Astrocyte of the cerebellum (primary cell): Measurements from ENCODE around the gene ZNF232.
"Not testable (repeated sequence)": the region's sequence is repeated elsewhere in the genome, so short reads cannot be mapped to it uniquely, and the experiment has no call there.

Experiments used
- DNase-seq: peaks from one replicate; pipeline ENCODE4 v3.0.0-alpha.2; 2011; ENCODE audit warnings: low read depth
- H3K4me3 ChIP-seq: 2 replicates; pipeline ENCODE4 v1.5.1; 2011; ENCODE audit warnings: mild to moderate bottlenecking, low read depth, low read length, moderate library complexity
- in situ Hi-C: cut with HindIII; loops from 2 replicates; pipeline ENCODE4 v1.10.0; 2017; ENCODE audit warnings: low sequenced_read_pairs
- TF ChIP-seq, protein P1 (sequence below): IDR thresholded peaks from 2 replicates; pipeline ENCODE4 v1.5.1; 2012; ENCODE audit warnings: low read length, low read depth, moderate library complexity, mild to moderate bottlenecking; ENCODE audit errors: missing control alignments

The ZNF232 gene

DNA sequence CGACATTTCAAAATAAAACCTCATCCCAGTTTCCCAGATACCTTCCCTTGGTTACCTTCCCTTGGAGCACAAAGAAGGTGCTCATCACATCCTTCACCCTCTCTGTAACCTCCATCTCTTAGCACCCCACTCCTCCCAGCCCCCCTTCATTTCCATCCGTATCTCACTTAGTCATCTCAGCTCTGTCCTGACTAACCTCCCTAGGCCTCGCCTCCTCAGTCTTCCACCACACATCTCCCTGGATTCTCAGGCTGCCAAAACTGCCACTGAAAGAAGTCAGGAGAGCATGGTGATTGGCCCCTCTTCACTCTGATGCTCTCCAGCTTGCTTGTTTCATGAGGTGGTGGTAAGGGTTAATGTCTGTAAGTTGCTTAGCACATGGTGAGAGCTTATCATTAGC lies 31.1 kb downstream of the ZNF232 start:
- DNase-seq: no peak
- no peak overlapping the region for H3K4me3 ChIP-seq
- in situ Hi-C loops: no loop called here
- TF ChIP-seq, protein P1, sequence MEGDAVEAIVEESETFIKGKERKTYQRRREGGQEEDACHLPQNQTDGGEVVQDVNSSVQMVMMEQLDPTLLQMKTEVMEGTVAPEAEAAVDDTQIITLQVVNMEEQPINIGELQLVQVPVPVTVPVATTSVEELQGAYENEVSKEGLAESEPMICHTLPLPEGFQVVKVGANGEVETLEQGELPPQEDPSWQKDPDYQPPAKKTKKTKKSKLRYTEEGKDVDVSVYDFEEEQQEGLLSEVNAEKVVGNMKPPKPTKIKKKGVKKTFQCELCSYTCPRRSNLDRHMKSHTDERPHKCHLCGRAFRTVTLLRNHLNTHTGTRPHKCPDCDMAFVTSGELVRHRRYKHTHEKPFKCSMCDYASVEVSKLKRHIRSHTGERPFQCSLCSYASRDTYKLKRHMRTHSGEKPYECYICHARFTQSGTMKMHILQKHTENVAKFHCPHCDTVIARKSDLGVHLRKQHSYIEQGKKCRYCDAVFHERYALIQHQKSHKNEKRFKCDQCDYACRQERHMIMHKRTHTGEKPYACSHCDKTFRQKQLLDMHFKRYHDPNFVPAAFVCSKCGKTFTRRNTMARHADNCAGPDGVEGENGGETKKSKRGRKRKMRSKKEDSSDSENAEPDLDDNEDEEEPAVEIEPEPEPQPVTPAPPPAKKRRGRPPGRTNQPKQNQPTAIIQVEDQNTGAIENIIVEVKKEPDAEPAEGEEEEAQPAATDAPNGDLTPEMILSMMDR: no peak

DNA sequence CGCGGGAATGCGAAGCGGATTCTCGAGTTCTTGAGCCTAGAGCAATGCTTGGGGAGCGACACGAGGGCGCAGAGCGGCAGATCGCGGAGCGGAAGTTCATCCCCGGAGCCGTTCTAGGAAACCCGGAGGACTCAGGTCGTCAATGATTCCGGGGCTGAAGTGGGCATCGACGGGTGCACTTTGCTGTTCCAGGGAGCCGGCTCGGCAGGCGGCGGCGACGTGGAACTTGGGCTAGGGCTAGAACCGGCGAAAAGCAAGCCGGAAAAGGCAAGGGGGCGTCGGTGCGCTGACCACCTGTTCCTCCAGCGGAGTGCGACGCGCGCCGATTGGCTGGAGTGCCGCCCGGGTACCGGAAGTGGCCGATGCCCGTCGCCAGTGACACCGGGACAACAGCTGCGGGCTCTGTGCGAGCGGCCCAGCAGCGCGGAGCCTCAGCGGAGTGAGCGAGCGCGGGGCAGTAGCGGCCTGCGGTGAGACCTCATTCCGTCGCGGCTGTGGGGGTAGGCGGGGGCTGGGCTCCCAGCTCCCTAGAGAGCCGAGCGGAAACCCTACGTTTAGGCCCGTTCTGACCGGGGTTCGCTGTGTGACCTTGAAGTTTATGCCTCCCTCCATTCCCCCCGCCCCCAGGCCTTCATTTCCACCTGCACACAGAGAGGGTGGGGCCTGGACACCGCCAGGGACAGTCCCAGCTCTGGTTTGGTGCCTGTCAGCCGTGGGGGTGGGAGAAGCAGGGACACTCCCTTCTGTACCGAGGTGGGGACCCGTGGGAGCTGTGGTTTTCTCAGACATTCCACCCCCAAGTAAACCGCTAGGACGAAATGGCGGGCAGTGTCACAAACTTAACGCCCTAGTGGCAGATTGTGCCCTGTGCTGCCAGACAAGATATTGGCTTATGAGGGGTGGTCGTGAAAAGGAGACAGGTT lies 33.3 kb downstream of the ZNF232 start, which contains the start of gene ZFP3:
TSS of gene ZFP3 (plus strand) at position 362 of the 923 bp plus-strand sequence. CDS start 13,038 bp downstream, outside the sequence.
- H3K4me3 ChIP-seq: peak within 1 kb of the TSS; percentile 62
- TF ChIP-seq, protein P1: no peak
- in situ Hi-C loops: no loop called here
- DNase-seq: peak; percentile 26

DNA sequence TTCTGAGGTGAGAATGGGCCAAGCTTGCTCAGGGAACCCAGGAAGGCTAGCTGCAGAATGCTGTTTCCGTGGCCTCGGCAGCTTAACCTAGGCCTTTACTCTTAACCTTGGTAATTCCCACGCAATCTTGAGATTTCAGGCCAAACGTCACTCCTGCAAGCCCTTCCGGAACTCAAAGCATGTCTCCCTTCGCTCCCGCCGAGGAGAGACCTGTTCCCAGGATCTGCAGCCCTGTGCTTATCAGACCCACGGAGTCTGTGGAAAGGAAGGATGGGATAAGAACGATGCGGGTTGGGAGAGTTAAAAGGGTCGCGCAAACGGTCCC lies 33.9 kb downstream of the ZNF232 start:
- DNase-seq: no peak
- TF ChIP-seq, protein P1: no peak
- in situ Hi-C loops: no loop called here
- peak overlapping the region; percentile 62 for H3K4me3 ChIP-seq

DNA sequence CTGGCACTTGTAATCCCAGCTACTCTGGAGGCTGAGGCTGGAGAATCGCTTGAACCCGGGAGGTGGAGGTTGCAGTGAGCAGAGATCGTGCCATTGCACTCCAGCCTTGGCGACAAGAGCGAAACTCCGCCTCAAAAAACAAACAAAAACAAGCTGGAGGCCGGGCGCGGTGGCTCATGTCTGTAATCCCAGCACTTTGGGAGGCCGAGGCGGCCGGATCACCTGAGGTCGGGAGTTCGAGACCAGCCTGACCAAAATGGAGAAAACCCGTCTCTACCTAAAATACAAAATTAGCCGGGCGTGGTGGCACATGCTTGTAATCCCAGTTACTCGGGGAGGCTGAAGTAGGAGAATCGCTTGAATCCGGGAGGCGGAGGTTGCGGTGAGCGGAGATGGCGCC lies 34.4 kb downstream of the ZNF232 start:
- DNase-seq, in situ Hi-C loops, H3K4me3 ChIP-seq: not testable (repeated sequence)

DNA sequence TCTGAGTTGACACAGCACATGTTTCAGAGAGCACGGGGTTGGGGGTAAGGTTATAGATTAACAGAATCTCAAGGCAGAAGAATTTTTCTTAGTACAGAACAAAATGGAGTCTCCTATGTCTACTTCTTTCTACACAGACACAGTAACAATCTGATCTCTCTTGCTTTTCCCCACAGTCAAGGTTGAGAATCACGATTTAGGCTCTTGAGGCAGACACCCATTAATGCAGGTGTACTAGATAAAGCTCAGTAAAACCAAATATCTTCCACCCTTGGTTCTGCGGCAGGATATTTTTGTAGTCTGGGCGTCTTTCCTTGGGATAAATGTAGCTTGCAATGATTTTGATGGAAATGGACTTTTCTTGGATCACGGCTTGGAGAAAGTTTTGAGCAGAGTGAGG lies 36.2 kb downstream of the ZNF232 start:
- in situ Hi-C loops, DNase-seq: not testable (repeated sequence)

DNA sequence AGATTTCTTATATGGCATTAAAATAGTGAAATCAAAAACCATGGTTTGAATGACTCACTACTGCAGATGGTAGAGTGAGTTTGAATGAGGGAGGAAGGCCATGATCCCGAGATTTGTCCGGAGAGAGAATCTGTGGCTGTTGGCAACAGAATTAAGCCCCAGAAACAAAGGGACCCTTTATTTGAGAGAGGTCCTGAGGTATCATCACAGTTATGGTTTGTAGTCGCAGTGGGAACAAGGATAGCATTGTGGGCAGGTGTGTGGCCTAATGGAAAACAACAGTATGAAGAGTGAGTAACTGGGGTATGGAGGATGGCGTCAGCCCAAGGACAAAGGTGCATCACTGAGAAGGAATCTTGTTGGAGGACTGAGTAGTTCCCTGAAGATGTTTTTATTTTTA lies 42.0 kb downstream of the ZNF232 start:
- in situ Hi-C loops: no loop called here
- no peak overlapping the region for H3K4me3 ChIP-seq
- no peak for DNase-seq
- TF ChIP-seq, protein P1: no peak

More for the DNA sequence above, 36.2 kb downstream of the ZNF232 start:
- H3K4me3 ChIP-seq: not testable (repeated sequence)

DNA sequence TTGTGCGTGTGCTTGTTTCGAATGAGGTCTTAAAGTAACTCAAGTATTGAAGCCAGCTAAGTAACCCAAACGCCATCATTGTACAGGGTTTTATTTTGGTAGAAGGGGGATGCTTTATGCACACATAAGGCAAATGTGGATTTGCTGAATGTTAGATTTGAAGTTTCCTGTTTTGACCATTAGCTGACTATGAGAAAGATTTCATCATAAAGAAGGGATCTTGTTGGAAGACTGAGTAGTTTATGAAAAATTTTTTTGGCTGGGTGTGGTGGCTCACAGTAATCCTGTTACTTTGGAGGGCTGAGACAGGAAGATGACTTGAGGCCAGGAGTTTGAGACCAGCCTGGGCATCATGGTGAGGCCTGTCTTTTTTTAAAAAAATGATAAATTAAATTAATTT lies 43.4 kb downstream of the ZNF232 start:
- DNase-seq: no peak
- no peak overlapping the region for H3K4me3 ChIP-seq
- in situ Hi-C loops: no loop called here
- TF ChIP-seq, protein P1: no peak
